Body of pancreas (tissue), 4 donors: ENCODE results near the gene MSL1.

Experiments used
- CTCF ChIP-seq, 7 experiments: fragments of 450-650 bp in 4 of 7; fragments of 200-600 bp in 3 of 7; sonication (generic) in 3 of 7; IDR thresholded peaks; one replicate each; pipeline ENCODE4 v1.5.1; 2016 to 2019; ENCODE audit warnings: antibody characterized with exemption in 7 of 7
- POLR2A ChIP-seq, 3 donors: fragments of 450-650 bp; IDR thresholded peaks; one replicate each; pipeline ENCODE4 v1.6.1; 2016; ENCODE audit warnings: antibody characterized with exemption in 3 of 3, mild to moderate bottlenecking in 2 of 3

- TF ChIP-seq CTCF (IDR thresholded peaks at IDR 0.05) (no peak), POLR2A (IDR thresholded peaks at IDR 0.05) (no peak)
Measured at GRCh38 chr17:40079545-40079944, 42.2 kb upstream of the MSL1 start.
